ENCODE data around the gene SLC38A10. TPM values are rescaled to one million over a fixed set of nuclear protein-coding genes. Genes with fewer than 3 reads are reported as not detected.

The SLC38A10 gene
- total and polyA plus RNA-seq, 10 of the 15 experiments (the other 5 are each of a cell fraction or from before 2014, with no cell fraction given) = 0.52 to 67.9 (median 22.1) TPM

DNA sequence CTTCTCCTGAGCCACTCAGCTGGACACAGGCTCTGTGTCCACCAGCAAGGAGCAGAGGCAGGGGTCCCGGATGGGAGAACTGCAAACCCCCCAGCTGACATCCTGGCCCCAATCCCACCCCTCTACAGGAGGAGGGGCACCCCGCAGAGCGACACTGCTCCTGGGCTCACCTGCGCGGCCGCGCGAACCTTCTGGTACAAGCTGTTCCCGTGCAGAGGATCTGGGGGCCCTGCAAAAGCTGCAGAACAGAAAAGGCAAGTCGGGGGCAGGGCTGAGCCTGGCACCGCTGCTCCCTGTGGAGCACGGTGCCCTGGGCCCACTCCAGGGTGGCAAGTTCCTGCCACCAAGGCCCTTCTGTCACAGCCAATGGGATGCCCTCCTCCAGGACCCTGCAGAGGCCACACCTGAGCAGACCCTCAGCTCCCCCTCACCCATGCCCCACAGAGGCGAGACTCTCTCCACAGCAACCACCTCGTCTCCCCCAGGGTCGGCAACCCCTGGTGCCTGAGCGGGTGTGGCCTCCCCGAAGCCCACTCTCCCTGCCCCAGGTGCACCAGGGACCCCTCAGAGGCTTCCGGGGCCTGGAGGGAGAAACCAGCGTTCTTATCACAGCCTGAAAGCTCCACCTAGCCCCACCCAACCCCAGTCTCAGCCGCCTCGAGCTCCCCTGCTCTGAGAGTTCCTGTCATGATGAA lies 61.1 kb downstream of the SLC38A10 start:
- SMC1A ChIA-PET (ENCODE audit: uncharacterized antibody, unreplicated experiment) = no interaction called here
- H2AFZ ChIP-seq (ENCODE audit: control insufficient read depth, low read depth, low read length) = no peak overlapping the region
- ATAC-seq = no peak
- peaks cover 7% of the 10 kb centered on the region for H3K4me1 ChIP-seq (ENCODE audit: control insufficient read depth, insufficient read depth, low read length)
- H3K36me3 ChIP-seq (ENCODE audit: control insufficient read depth in 2 of 2, insufficient read depth in 2 of 2, low read length in 1 of 2) = peaks cover 4 to 12% of the 10 kb centered on the region in 2 experiments; a peak in 3 of 4 replicates
- H3K9me3 ChIP-seq (replicated peaks; ENCODE audit: control insufficient read depth, insufficient read depth, low read length) = no peaks in the 10 kb centered on the region
- RAD21 ChIA-PET (ENCODE audit: unreplicated experiment) = no interaction called here
- H3K27ac ChIP-seq (ENCODE audit: control insufficient read depth, insufficient read depth) = no peak overlapping the region
- intact Hi-C loops (cut with micrococcal nuclease; ENCODE audit: unreplicated experiment) (no loop called here), in situ Hi-C loops (cut with MboI) (loop anchor here (25.0 kb wide), 1 partner anchor 222 kb away; no protein-coding TSS in a partner anchor)
- no peak overlapping the region for H3K9ac ChIP-seq (ENCODE audit: control insufficient read depth, insufficient read depth, low read length)
- peaks cover 14% of the 10 kb centered on the region for H3K79me2 ChIP-seq (ENCODE audit: control insufficient read depth, insufficient read depth, low read length)
- TF ChIP-seq POU2F2 (IDR thresholded peaks at IDR 0.05; ENCODE audit: borderline replicate concordance, low read depth, low read length) (no peak), TAF1 (IDR thresholded peaks at IDR 0.05; ENCODE audit: borderline replicate concordance, low read depth, low read length) (no peak), ZBED1 (IDR thresholded peaks at IDR 0.05; ENCODE audit: borderline replicate concordance) (no peak), ZNF687 (IDR thresholded peaks at IDR 0.05) (no peak), TCF12 (IDR thresholded peaks at IDR 0.05; ENCODE audit: low read depth, low read length) (no peak), RUNX3 (IDR thresholded peaks at IDR 0.05; ENCODE audit: low read length) (no peak), YBX1 (IDR thresholded peaks at IDR 0.05) (no peak)
- TF ChIP-seq, protein P1, sequence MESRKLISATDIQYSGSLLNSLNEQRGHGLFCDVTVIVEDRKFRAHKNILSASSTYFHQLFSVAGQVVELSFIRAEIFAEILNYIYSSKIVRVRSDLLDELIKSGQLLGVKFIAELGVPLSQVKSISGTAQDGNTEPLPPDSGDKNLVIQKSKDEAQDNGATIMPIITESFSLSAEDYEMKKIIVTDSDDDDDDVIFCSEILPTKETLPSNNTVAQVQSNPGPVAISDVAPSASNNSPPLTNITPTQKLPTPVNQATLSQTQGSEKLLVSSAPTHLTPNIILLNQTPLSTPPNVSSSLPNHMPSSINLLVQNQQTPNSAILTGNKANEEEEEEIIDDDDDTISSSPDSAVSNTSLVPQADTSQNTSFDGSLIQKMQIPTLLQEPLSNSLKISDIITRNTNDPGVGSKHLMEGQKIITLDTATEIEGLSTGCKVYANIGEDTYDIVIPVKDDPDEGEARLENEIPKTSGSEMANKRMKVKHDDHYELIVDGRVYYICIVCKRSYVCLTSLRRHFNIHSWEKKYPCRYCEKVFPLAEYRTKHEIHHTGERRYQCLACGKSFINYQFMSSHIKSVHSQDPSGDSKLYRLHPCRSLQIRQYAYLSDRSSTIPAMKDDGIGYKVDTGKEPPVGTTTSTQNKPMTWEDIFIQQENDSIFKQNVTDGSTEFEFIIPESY (IDR thresholded peaks at IDR 0.05) = no peak
- BruUV-seq (replicated peaks) = no TSS peak
- CTCF ChIA-PET = no interaction called here
- POLR2A ChIA-PET = interaction anchor here (0.6 kb wide), 1 partner anchor 61 kb away, joined by 8 read pairs; the partner anchor contains the start of gene SLC38A10
- H3K4me2 ChIP-seq (ENCODE audit: control insufficient read depth, insufficient read depth) = no peak overlapping the region
- FAIRE-seq = no peak
- H3K4me3 ChIP-seq = no peak overlapping the region
- no peaks in the 10 kb centered on the region for H4K20me1 ChIP-seq (ENCODE audit: control insufficient read depth, insufficient read depth)
- no peak for DNase-seq (ENCODE audit: low read depth, low spot score)
- no peaks in the 10 kb centered on the region for H3K27me3 ChIP-seq (replicated peaks in 1 of 2; ENCODE audit: control insufficient read depth in 2 of 2, insufficient read depth in 2 of 2, low read length in 1 of 2)
- WGBS (ENCODE audit: insufficient coverage, insufficient replicate concordance, low lambda C conversion rate, missing lambda C conversion rate) = 91% methylated on average over 21 of the region's 21 CpGs
